ENCODE results near the gene LPIN2.

The LPIN2 gene

DNA sequence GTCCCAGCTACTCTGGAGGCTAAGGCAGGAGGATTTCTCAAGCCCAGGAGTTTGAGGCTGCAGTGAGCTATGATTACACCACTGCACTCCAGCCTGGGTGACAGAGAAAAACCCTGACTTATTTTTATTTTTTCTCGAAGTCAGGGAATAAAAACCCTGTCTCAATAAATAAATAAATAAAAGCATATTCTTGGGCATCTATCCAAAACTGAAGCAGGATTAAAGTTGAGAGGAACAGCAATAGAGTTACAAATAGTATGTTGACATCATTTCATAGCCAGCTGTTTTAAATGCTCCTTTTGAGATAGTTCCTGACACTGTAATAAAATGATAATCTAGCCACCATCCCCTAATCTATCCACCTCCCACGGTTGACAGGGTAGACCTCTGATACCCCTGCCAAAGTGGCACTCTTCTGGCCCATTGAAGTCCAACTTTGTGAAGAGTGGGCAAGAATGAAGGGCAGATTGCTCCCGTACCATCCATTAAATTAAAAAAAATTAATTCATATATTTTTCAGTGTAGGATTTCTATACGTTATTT is 42.3 kb upstream of the LPIN2 start:
- H3K27ac ChIP-seq (ENCODE audit: low read depth, low read length): no peak overlapping the region
- H3K9me2 ChIP-seq (replicated peaks; ENCODE audit: insufficient read depth, low read length): no peaks in the 10 kb centered on the region
- TF ChIP-seq CTCF (IDR thresholded peaks at IDR 0.05; ENCODE audit: insufficient read depth, low read length, poor library complexity, severe bottlenecking): no peak
- no peak for TF ChIP-seq EZH2phosphoT487 (conservative IDR thresholded peaks at IDR 0.05; ENCODE audit: low read length)
- no peak overlapping the region for H3K4me3 ChIP-seq (ENCODE audit: insufficient read depth, low read length, poor library complexity, severe bottlenecking)
- no peak overlapping the region for H3K4me2 ChIP-seq (ENCODE audit: low read depth, low read length, poor library complexity, severe bottlenecking)
- no peaks in the 10 kb centered on the region for H3K36me3 ChIP-seq (ENCODE audit: low read length)
- no peaks in the 10 kb centered on the region for H4K20me1 ChIP-seq (ENCODE audit: low read depth, low read length)
- H3F3A ChIP-seq (ENCODE audit: insufficient read depth): no peaks in the 10 kb centered on the region
- H3K9ac ChIP-seq (ENCODE audit: low read length): no peak overlapping the region
- no peak overlapping the region for H2AFZ ChIP-seq (ENCODE audit: low read depth, low read length, severe bottlenecking)
- H3K27me3 ChIP-seq (ENCODE audit: low read length): no peaks in the 10 kb centered on the region
- H3K79me2 ChIP-seq (ENCODE audit: insufficient read depth, low read length): no peaks in the 10 kb centered on the region
- H3K9me3 ChIP-seq (ENCODE audit: insufficient read depth, low read length): no peaks in the 10 kb centered on the region

DNA sequence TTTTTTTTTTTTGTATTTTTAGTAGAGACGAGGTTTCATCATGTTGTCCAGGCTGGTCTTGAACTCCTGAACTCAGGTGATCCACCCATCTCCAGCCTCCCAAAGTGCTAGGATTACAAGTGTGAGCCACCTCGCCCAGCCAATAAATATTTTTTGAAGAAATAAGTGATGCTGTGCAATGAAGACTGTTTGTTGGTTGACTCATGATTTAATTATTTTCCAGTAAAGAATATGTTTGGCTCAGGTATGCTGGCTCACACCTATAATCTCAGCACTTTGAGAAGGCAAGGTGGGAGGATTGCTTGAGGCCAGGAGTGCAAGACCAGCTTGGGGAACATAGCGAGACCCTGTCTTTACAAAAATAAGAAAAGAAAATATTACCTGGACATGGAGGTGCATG is 41.8 kb upstream of the LPIN2 start:
- H3K27me3 ChIP-seq (ENCODE audit: low read length): no peaks in the 10 kb centered on the region
- no peak for TF ChIP-seq CTCF (IDR thresholded peaks at IDR 0.05; ENCODE audit: insufficient read depth, low read length, poor library complexity, severe bottlenecking)
- TF ChIP-seq EZH2phosphoT487 (conservative IDR thresholded peaks at IDR 0.05; ENCODE audit: low read length): no peak
- no peak overlapping the region for H3K4me3 ChIP-seq (ENCODE audit: insufficient read depth, low read length, poor library complexity, severe bottlenecking)
- no peak overlapping the region for H3K9ac ChIP-seq (ENCODE audit: low read length)
- H3K4me2 ChIP-seq (ENCODE audit: low read depth, low read length, poor library complexity, severe bottlenecking): no peak overlapping the region
- no peaks in the 10 kb centered on the region for H3K9me3 ChIP-seq (ENCODE audit: insufficient read depth, low read length)
- H3K9me2 ChIP-seq (replicated peaks; ENCODE audit: insufficient read depth, low read length): no peaks in the 10 kb centered on the region
- no peaks in the 10 kb centered on the region for H3F3A ChIP-seq (ENCODE audit: insufficient read depth)
- no peaks in the 10 kb centered on the region for H4K20me1 ChIP-seq (ENCODE audit: low read depth, low read length)
- H2AFZ ChIP-seq (ENCODE audit: low read depth, low read length, severe bottlenecking): no peak overlapping the region
- no peak overlapping the region for H3K27ac ChIP-seq (ENCODE audit: low read depth, low read length)
- no peaks in the 10 kb centered on the region for H3K79me2 ChIP-seq (ENCODE audit: insufficient read depth, low read length)
- no peaks in the 10 kb centered on the region for H3K36me3 ChIP-seq (ENCODE audit: low read length)

GRCh38 chr18:3054214-3054613 is 41.3 kb upstream of the LPIN2 start:
- no peak overlapping the region for H3K4me2 ChIP-seq (ENCODE audit: low read depth, low read length, poor library complexity, severe bottlenecking)
- no peak overlapping the region for H3K27ac ChIP-seq (ENCODE audit: low read depth, low read length)
- no peak overlapping the region for H2AFZ ChIP-seq (ENCODE audit: low read depth, low read length, severe bottlenecking)
- no peaks in the 10 kb centered on the region for H3F3A ChIP-seq (ENCODE audit: insufficient read depth)
- H3K4me3 ChIP-seq (ENCODE audit: insufficient read depth, low read length, poor library complexity, severe bottlenecking): no peak overlapping the region
- no peaks in the 10 kb centered on the region for H3K9me2 ChIP-seq (replicated peaks; ENCODE audit: insufficient read depth, low read length)
- H3K36me3 ChIP-seq (ENCODE audit: low read length): no peaks in the 10 kb centered on the region
- TF ChIP-seq CTCF (IDR thresholded peaks at IDR 0.05; ENCODE audit: insufficient read depth, low read length, poor library complexity, severe bottlenecking) (no peak), EZH2phosphoT487 (conservative IDR thresholded peaks at IDR 0.05; ENCODE audit: low read length) (no peak)
- H3K9ac ChIP-seq (ENCODE audit: low read length): no peak overlapping the region
- H3K9me3 ChIP-seq (ENCODE audit: insufficient read depth, low read length): no peaks in the 10 kb centered on the region
- no peaks in the 10 kb centered on the region for H4K20me1 ChIP-seq (ENCODE audit: low read depth, low read length)
- H3K79me2 ChIP-seq (ENCODE audit: insufficient read depth, low read length): no peaks in the 10 kb centered on the region
- no peaks in the 10 kb centered on the region for H3K27me3 ChIP-seq (ENCODE audit: low read length)

All from SU-DHL-6 (cell line).